Immature natural killer cell (primary cell): ENCODE data around the gene TNFRSF8. TPM values are rescaled to one million over a fixed set of nuclear protein-coding genes. Genes with fewer than 3 reads are reported as not detected.

Experiments used
- DNase-seq, 3 donors: peaks; one replicate each; pipeline ENCODE4 v3.0.0; 2022; ENCODE audit warnings: mixed read lengths in 1 of 3
- H3K27ac Mint-ChIP-seq, 6 donors: one replicate each; pipeline ENCODE4 v1.8.0; 2020; ENCODE audit warnings: mixed read lengths in 6 of 6, mild to moderate bottlenecking in 5 of 6, inconsistent platforms in 4 of 6, moderate library complexity in 3 of 6
- H3K27me3 Mint-ChIP-seq, 3 donors: one replicate each; pipeline ENCODE4 v1.8.0; 2020 to 2021; ENCODE audit warnings: low read depth in 3 of 3, mild to moderate bottlenecking in 3 of 3, mixed read lengths in 3 of 3, moderate library complexity in 3 of 3, inconsistent platforms in 1 of 3
- H3K36me3 Mint-ChIP-seq, 3 donors: one replicate each; pipeline ENCODE4 v1.8.0; 2020; ENCODE audit warnings: mixed read lengths in 3 of 3, inconsistent platforms in 2 of 3, mild to moderate bottlenecking in 2 of 3
- H3K4me1 Mint-ChIP-seq, 2 donors: one replicate each; pipeline ENCODE4 v1.8.0; 2020; ENCODE audit warnings: inconsistent platforms in 2 of 2, mild to moderate bottlenecking in 2 of 2, mixed read lengths in 2 of 2, moderate library complexity in 1 of 2
- H3K4me3 Mint-ChIP-seq, 5 donors: one replicate each; pipeline ENCODE4 v1.8.0; 2020; ENCODE audit warnings: mild to moderate bottlenecking in 5 of 5, mixed read lengths in 5 of 5, inconsistent platforms in 3 of 5, moderate library complexity in 3 of 5
- H3K9me3 Mint-ChIP-seq, 6 donors: one replicate each; pipeline ENCODE4 v1.8.0; 2020; ENCODE audit warnings: mild to moderate bottlenecking in 6 of 6, mixed read lengths in 6 of 6, inconsistent platforms in 4 of 6, moderate library complexity in 3 of 6
- polyA plus RNA-seq, 3 donors: library from polyadenylated mRNA; unstranded; fragments of 300-500 nt; fragmentation: Illumina TruSeq; gene quantifications; one replicate each; pipeline ENCODE4 v1.2.3, GENCODE V29; 2021

TNFRSF8 gene
- polyA plus RNA-seq, 3 donors from 2014 or later, result 0.09 TPM; not detected in 2

- Mint-ChIP-seq H3K4me1 (peaks cover 28 to 42% of the 10 kb centered on the region in 2 donors), H3K27ac (peak overlapping the region; percentile 1 to 90 (median 82)), H3K4me3 (peak overlapping the region in 3 of 5 donors; percentile 54 to 62 (median 60)), H3K27me3 (peaks cover 2 to 3% (median 2%) of the 10 kb centered on the region in 3 donors), H3K9me3 (no peaks in the 10 kb centered on the region), H3K36me3 (no peaks in the 10 kb centered on the region)
- DNase-seq, result no peak
Observed at GRCh38 chr1:12142891-12143630, 80.0 kb downstream of the TNFRSF8 start.

DNA sequence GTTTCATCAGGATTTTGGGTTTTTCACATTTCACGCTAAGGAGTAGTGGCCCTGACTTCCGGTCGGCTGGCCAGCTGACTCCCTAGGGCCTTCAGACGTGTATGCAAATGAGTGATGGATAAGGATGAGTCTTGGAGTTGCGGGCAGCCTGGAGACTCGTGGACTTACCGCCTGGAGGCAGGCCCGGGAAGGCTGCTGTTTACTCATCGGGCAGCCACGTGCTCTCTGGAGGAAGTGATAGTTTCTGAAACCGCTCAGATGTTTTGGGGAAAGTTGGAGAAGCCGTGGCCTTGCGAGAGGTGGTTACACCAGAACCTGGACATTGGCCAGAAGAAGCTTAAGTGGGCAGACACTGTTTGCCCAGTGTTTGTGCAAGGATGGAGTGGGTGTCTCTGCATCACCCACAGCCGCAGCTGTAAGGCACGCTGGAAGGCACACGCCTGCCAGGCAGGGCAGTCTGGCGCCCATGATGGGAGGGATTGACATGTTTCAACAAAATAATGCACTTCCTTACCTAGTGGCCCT is 80.6 kb downstream of the TNFRSF8 start:
- Mint-ChIP-seq H3K27ac (peak overlapping the region; percentile 1 to 90 (median 82)), H3K4me1 (peaks cover 35 to 49% of the 10 kb centered on the region in 2 donors), H3K4me3 (peak overlapping the region in 4 of 5 donors; percentile 34 to 62 (median 57)), H3K36me3 (no peaks in the 10 kb centered on the region), H3K27me3 (peaks cover 2 to 3% (median 3%) of the 10 kb centered on the region in 3 donors), H3K9me3 (no peaks in the 10 kb centered on the region)
- DNase-seq, result no peak

DNA sequence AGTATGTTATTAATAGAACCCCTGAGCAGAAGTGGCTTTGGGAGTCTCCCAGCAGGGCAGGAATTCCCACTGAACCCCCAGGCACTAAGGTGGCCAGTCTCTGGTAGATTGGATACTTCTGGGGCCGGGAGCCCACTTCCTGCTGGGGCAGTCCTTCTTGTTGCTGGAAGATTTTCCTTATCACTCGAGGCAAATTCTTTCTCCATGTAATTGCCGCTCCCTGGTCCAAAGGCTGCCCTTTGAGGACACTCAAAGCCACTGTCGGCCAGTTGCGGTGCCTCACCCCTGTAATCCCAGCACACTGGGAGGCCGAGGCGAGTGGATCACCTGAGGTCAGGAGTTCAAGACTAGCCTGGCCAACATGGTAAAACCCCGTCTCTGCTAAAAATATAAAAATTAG is 81.1 kb downstream of the TNFRSF8 start:
- no peaks in the 10 kb centered on the region for H3K36me3 Mint-ChIP-seq
- H3K4me1 Mint-ChIP-seq, result peaks cover 40 to 54% of the 10 kb centered on the region in 2 donors
- peak overlapping the region in 4 of 6 donors; percentile 79 to 90 (median 82) for H3K27ac Mint-ChIP-seq
- DNase-seq, result no peak
- H3K4me3 Mint-ChIP-seq, result peak overlapping the region in 2 of 5 donors; percentile 54 to 62
- peaks cover 2 to 4% (median 3%) of the 10 kb centered on the region in 3 donors for H3K27me3 Mint-ChIP-seq
- no peaks in the 10 kb centered on the region for H3K9me3 Mint-ChIP-seq

GRCh38 chr1:12144969-12145368 is 81.9 kb downstream of the TNFRSF8 start:
- Mint-ChIP-seq H3K9me3 (no peaks in the 10 kb centered on the region), H3K27me3 (peaks cover 2 to 4% (median 4%) of the 10 kb centered on the region in 3 donors), H3K4me3 (no peak overlapping the region), H3K27ac (peak overlapping the region in 3 of 6 donors; percentile 30 to 76 (median 64)), H3K4me1 (peaks cover 47 to 62% of the 10 kb centered on the region in 2 donors), H3K36me3 (no peaks in the 10 kb centered on the region)
- no peak for DNase-seq

GRCh38 chr1:12145616-12146342 is 82.7 kb downstream of the TNFRSF8 start:
- H3K4me1 Mint-ChIP-seq, result peaks cover 55 to 70% of the 10 kb centered on the region in 2 donors
- H3K36me3 Mint-ChIP-seq, result no peaks in the 10 kb centered on the region
- H3K4me3 Mint-ChIP-seq, result no peak overlapping the region
- H3K27ac Mint-ChIP-seq, result peak overlapping the region in 4 of 6 donors; percentile 30 to 85 (median 62)
- no peaks in the 10 kb centered on the region for H3K9me3 Mint-ChIP-seq
- H3K27me3 Mint-ChIP-seq, result peaks cover 2 to 6% (median 4%) of the 10 kb centered on the region in 3 donors
- no peak for DNase-seq

DNA sequence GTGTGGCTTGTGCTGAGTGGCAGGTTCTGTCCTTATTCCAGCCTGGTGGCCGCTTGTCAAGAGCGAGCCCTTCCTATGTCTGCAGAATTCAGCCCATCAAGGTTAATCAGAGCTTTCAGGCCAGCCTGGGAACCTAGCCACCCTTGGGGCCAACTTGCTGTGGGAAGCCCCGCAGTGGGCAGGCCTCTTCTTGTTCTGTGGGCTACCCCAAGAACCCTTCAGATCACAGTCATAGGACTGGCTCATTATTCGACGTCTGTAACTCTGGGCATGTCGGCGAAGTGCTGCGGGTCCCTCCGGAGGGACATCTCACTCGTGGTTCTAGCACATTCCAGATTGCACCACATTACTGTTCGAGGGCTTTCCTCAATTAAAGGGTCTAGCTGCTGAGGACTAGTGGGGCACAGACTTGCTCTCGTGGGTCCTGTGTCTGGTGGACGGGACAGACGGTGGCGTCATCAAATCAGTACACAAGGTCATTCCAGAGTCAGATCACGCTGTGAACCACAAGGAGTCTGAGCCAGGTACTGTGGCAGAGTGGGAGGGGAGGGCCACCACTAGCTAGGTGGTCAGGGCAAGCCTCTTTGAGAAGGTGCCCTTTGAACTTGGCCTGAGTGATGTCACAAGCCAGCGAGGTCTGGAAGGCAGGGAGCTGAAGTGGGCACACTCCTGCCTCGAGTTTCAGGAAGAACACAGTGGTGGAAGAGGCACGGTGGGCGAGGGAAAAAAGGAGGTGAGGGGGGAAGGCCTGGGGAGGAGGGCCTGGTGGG is 83.4 kb downstream of the TNFRSF8 start:
- Mint-ChIP-seq H3K27me3 (peaks cover 2 to 6% (median 4%) of the 10 kb centered on the region in 3 donors), H3K4me3 (peak overlapping the region in 2 of 5 donors; percentile 43 to 51), H3K36me3 (no peaks in the 10 kb centered on the region), H3K9me3 (no peaks in the 10 kb centered on the region), H3K4me1 (peaks cover 63 to 77% of the 10 kb centered on the region in 2 donors), H3K27ac (peak overlapping the region; percentile 46 to 86 (median 81))
- DNase-seq, result no peak

GRCh38 chr1:12147201-12147701 is 84.1 kb downstream of the TNFRSF8 start:
- H3K27ac Mint-ChIP-seq, result peak overlapping the region; percentile 46 to 99 (median 76)
- peaks cover 70 to 84% of the 10 kb centered on the region in 2 donors for H3K4me1 Mint-ChIP-seq
- no peaks in the 10 kb centered on the region for H3K9me3 Mint-ChIP-seq
- no peaks in the 10 kb centered on the region for H3K36me3 Mint-ChIP-seq
- DNase-seq, result no peak
- H3K27me3 Mint-ChIP-seq, result peaks cover 2 to 6% (median 4%) of the 10 kb centered on the region in 3 donors
- H3K4me3 Mint-ChIP-seq, result peak overlapping the region in 3 of 5 donors; percentile 29 to 51 (median 43)

DNA sequence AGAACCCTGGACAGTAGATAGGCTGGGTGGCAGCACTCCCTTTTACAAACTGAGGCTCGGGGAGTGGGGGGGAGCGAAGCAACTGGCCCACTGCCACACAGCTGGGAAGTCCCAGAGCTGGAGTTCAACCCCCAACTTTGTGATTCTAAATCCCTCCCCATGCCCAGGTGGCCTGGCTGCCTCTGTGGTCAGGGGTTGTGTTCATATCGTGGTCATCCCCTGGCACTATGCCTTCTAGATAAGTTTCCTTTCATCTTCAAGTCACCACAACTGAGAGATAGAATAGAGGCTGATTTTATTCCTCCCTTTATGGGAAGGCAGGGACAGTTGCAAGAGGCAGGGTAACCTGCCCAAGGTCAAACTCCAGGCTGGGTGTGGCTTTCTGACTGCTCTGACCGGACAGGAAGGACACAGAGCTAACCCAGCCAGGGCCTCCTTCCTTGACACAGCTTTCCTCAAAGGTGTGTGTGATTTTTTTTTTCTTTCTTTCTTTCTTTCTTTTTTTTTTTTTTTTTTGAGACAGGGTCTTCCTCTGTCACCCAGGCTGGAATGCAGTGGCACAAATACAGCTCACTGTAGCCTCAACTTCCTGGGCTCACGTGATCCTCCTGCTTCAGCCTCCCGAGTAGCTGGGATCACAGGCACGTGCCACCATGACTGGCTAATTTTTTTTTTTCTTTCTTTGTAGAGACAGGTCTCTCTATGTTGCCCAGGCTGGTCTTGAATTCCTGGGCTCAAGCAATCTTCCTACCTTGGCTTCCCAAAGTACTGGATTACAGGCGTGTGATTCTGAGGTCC is 85.3 kb downstream of the TNFRSF8 start:
- DNase-seq, result no peak
- Mint-ChIP-seq H3K27ac (peak overlapping the region; percentile 97 to 99 (median 99)), H3K36me3 (no peaks in the 10 kb centered on the region), H3K4me3 (peak overlapping the region; percentile 34 to 81 (median 58)), H3K27me3 (peaks cover 5 to 8% (median 6%) of the 10 kb centered on the region in 3 donors), H3K9me3 (no peaks in the 10 kb centered on the region), H3K4me1 (peaks cover 78 to 88% of the 10 kb centered on the region in 2 donors)

- peaks cover 76 to 85% of the 10 kb centered on the region in 2 donors for H3K4me1 Mint-ChIP-seq
Observed at GRCh38 chr1:12148958-12149790, 86.1 kb downstream of the TNFRSF8 start.

DNA sequence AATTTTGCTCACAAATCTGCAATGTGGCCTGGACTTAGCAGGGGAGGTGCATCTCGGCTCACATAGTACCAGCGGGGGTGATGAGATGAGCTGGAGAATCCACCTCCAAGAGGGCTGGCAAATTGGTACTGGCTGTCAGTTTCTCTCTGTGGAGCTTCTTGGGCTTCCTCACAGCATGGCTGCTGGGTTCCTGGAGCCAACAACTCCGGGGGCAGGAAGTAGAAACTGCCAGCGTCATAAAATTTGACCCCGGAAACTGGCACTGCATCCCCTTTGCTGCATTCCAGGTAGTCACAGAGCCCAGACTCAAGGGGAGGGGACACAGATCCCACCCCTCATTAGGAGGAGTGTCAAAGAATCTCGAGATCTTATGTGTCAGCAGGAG is 86.7 kb downstream of the TNFRSF8 start:
- no peaks in the 10 kb centered on the region for H3K9me3 Mint-ChIP-seq
- H3K4me3 Mint-ChIP-seq, result peak overlapping the region; percentile 58 to 81 (median 76)
- H3K27me3 Mint-ChIP-seq, result peaks cover 6 to 10% (median 7%) of the 10 kb centered on the region in 3 donors
- H3K27ac Mint-ChIP-seq, result peak overlapping the region; percentile 97 to 99 (median 99)
- DNase-seq, result no peak
- H3K4me1 Mint-ChIP-seq, result peaks cover 76 to 86% of the 10 kb centered on the region in 2 donors
- H3K36me3 Mint-ChIP-seq, result no peaks in the 10 kb centered on the region

More at GRCh38 chr1:12148958-12149790, 86.1 kb downstream of the TNFRSF8 start:
- H3K27ac Mint-ChIP-seq, result peak overlapping the region; percentile 97 to 99 (median 99)
- H3K4me3 Mint-ChIP-seq, result peak overlapping the region; percentile 34 to 81 (median 65)
- no peaks in the 10 kb centered on the region for H3K36me3 Mint-ChIP-seq
- no peak for DNase-seq
- peaks cover 6 to 10% (median 9%) of the 10 kb centered on the region in 3 donors for H3K27me3 Mint-ChIP-seq
- no peaks in the 10 kb centered on the region for H3K9me3 Mint-ChIP-seq

- DNase-seq, result peak; percentile 71 to 77 (median 74)
- Mint-ChIP-seq H3K9me3 (no peaks in the 10 kb centered on the region), H3K4me3 (peak overlapping the region; percentile 65 to 81 (median 76)), H3K27me3 (peaks cover 7 to 8% (median 8%) of the 10 kb centered on the region in 3 donors), H3K36me3 (no peaks in the 10 kb centered on the region), H3K4me1 (peaks cover 84 to 88% of the 10 kb centered on the region in 2 donors), H3K27ac (peak overlapping the region; percentile 97 to 99 (median 99))
Observed at GRCh38 chr1:12150456-12151200, 87.5 kb downstream of the TNFRSF8 start.
